Measurements from ENCODE around the gene NOSTRIN. TPM values are rescaled to one million over a fixed set of nuclear protein-coding genes. Genes with fewer than 3 reads are reported as not detected.
"Not testable (repeated sequence)": the region's sequence is repeated elsewhere in the genome, so short reads cannot be mapped to it uniquely, and the experiment has no call there.

NOSTRIN gene
- total RNA-seq, 1 donor from 2014 or later, result 62.1 TPM

DNA sequence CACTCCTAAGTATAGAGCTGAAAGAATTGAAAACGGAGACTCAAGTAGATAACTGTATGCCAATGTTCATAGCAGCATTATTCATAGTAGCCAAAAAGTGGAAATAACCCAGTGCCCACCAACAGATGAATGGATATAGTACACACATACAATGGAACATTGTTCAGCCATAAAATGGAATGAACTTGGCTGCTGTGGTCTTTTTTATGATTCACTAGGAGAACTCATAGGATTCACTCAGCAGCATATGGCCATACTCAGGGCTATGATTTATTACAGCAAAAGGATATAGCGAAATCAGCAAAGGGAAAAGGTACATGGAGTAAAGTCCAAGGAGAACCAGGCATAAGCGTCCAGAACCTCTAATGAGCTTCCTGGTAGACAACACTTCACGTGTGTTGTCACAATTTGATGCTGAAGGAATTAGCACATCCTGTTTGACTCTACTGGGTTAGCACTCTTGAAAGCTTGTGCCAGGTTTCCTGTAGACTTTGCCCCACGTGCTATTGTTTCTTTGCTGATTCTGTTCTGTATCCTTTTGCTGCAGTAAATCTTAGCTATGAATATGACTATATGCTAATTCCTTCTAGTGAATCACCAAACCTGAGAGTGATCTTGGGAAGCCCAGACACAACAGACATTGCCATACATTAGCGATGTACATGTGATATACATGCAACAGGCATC, 72.1 kb downstream of the NOSTRIN start:
- DNase-seq (ENCODE audit: low spot score), result no peak

GRCh38 chr2:168882163-168882562, 79.7 kb downstream of the NOSTRIN start:
- not testable (repeated sequence) for DNase-seq (ENCODE audit: low spot score)

DNA sequence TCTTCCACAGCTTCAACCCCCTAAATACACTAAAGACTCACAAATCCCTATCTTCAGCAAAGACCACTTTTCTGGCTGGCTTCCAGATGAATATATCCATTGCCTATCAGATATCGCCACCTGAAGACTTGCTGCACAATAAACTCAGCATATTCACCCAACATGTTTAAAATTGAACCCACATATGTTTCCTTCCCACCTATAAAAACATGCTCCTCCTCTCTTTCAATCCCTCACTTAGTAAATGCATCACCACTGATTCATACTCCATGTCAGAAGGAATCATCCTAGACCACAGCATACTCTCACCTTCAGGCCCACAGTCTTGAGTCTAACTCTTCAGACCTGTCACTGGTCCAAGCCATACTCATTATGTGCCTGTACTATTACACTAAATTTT, 82.5 kb downstream of the NOSTRIN start:
- DNase-seq (ENCODE audit: low spot score), result no peak

- no peak for DNase-seq (ENCODE audit: low spot score)
These were observed 87.2 kb downstream of the NOSTRIN start for GRCh38 chr2:168889635-168890005.

DNA sequence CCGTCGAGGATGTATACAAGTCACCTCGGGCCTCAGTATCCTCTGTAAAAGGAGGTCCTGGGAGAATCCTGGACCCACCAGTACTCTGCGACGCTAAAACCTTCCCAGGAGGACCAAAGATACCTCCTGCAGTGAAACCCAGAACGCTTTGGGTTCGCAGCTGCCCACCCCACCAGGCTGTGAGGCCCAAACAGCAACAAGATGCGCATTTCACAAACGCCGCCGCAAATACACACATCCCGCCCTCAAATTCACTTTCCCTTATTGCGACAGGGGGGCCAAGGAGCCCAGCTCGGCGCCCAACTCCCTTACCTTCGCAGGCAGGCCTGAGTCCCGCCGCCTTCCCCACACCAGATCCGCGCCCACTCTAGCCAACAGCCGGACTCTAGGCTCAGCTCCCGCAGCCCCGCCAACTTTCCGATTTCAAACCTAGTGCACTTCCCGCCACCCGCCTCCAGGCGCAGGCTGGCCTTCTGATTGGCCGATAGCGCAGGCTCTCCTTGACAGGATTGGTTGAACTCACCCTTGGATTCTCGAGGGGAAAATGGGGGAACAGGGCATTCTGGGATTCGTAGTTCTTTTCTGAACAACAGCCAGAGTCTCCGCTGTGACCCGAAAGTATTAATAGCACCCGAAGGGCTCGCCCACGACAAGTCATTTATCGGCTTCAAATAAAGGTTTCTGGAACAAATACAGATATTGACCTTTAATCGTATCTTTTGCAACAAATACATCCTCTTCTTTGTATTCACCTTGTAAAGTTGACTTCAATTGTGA, 87.8 kb downstream of the NOSTRIN start, which contains the start of gene SPC25:
TSS of gene SPC25 (minus strand) at position 425 of the 777 bp plus-strand sequence. CDS start 911 bp downstream, outside the sequence.
- DNase-seq (ENCODE audit: low spot score), result peak; percentile 94

DNA sequence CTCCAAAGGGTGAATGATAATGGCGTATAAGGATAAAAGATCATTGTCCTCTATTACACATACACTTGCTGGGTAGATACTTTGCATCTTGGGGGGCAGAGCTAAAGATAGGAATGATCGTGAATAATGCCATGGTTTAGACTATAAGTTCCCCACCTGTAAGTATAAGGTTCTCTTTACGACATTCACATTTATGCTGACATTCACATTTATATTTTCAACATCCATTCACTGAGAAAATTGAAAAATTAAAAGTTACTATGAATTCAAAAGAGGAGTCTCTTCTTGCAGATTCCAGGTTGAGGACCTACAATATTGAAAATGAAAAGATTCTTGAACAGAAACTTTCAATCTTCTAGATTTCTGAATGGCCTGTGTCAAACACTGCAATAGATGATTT, 89.9 kb downstream of the NOSTRIN start:
- DNase-seq (ENCODE audit: low spot score), result no peak

DNA sequence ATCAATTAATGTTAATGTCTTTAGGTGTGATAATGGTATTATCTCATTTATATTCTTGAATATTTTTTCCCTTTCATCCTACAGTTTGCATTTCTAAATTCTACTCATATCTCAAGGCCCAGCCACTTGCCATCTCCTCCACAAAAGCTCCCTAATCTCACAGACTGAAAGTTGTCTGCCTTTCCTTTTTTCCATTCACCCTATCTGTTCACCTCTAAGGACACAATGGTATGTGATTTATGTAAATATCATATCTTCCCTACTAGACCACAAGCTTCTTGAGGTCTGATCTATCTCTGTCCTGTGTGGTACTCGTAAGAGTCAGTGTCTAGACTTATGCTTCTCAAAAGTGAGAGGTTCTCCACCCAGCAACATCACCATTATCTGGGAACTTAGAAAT, 91.7 kb downstream of the NOSTRIN start:
- DNase-seq (ENCODE audit: low spot score), result no peak

DNA sequence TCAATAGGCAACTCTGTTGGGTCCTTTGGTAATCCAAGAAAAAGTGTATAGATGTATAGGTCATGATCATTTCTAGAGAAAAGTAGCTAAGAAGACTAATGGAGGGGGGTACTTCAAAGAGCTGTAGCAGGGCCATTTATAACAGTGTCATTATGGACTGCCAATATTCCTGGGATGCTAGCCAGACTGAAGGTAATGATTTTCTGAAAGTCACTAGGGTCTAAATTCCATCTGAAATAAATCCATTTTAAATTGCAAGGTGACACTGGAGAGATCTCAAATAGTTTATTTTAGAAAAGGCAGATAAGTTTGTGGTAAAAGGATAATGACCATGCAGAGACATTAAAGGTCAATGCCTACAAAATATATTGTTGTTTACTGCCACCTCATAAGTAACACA, 92.3 kb downstream of the NOSTRIN start:
- DNase-seq (ENCODE audit: low spot score), result no peak

GRCh38 chr2:168895771-168896170, 93.3 kb downstream of the NOSTRIN start:
- DNase-seq (ENCODE audit: low spot score), result no peak

GRCh38 chr2:168896783-168897182, 94.3 kb downstream of the NOSTRIN start:
- DNase-seq (ENCODE audit: low spot score), result no peak

- no peak for DNase-seq (ENCODE audit: low spot score)
These were observed 95.0 kb downstream of the NOSTRIN start for GRCh38 chr2:168897449-168897848.

- no peak for DNase-seq (ENCODE audit: low spot score)
These were observed 98.6 kb downstream of the NOSTRIN start, which contains the start of gene G6PC2 for GRCh38 chr2:168901003-168901402. TSS of gene G6PC2 (plus strand) at chr2:168901291. CDS start at chr2:168901332, 41 bp downstream.

- DNase-seq (ENCODE audit: low spot score), result no peak
These were observed 101.5 kb downstream of the NOSTRIN start for GRCh38 chr2:168903888-168904287.

DNA sequence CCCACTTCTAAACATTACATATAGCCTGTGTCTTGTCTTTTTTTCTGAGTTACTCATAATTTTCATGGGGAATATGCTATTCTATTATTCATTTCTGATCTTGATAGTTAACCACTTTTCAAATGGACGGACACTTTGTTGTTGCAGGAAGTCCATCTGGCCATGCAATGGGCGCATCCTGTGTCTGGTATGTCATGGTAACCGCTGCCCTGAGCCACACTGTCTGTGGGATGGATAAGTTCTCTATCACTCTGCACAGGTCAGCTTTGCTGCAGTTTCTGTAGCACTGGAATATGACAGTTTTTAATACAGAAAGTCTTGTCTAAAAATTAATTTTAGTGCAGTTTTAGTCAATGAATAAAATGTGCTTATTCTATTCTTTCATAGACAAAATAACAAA, 101.9 kb downstream of the NOSTRIN start:
- no peak for DNase-seq (ENCODE audit: low spot score)

DNA sequence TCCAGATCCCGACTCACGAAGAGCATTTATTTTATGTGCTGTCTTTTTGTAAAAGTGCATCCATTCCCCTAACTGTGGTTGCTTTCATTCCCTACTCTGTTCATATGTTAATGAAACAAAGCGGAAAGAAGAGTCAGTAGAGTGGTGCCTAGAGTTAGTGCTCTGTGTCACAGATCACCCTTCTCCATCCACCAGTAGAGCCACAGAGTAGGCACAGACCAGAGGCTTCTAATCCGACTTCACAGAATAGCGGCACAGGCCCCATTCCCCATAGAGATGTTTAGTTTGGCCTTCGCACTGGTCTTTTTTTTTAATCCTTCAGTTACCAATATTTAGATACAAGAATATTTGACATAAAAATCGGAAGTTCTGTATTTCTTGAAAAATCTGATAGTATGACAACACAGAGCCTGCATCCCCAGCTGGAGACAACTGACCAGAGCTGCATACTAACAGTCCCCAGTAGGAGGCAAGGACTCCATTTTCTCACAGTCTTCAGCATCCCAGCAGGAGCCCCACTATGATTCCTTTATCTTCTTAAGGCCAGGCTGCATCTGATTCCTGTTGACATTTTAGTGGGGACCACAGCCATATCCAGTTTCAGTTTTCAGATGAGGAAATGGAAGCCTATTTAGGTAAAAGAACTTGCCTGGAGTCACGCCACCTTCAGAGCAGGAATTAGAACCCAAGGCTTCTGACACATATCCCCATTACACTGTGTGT, 105.7 kb downstream of the NOSTRIN start:
- no peak for DNase-seq (ENCODE audit: low spot score)

DNA sequence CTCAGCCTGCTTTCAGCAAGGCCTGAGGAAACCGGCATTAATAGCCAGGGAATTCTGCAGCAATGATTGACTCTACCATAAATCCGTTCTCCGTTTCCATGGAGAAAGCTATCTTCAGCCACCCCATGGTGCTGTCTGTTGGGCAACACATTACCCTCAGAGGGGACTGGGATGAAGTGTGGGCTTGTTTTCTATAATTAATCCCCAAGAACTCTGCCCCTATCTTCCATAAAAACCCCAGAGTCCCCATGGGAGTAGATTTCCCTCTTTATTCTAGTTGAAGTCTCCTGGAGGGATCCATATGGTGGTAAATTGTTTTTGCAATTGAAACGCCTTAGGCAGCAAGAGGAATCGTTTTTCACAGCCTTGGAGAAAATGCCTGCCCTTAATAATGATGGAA, 107.9 kb downstream of the NOSTRIN start:
- no peak for DNase-seq (ENCODE audit: low spot score)

DNA sequence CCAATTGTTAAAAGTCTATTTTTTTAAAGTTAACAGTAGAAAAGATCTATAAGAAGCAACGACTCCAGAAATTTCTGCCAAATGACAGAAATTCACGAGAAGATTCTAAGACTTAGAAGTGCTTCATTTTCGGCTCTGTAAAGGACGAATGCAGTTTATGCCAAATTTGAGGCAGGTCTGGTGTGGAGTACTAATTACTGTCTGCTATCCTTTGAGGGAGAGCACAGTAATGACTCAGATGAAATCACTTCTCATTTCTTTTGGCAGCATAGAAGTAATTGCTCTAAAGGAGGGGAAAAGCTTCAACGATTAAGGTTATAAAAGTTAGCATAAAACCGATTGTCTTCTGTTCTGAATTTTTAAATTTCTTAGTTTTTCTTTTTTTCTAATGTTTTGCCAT, 110.0 kb downstream of the NOSTRIN start:
- DNase-seq (ENCODE audit: low spot score), result no peak

DNA sequence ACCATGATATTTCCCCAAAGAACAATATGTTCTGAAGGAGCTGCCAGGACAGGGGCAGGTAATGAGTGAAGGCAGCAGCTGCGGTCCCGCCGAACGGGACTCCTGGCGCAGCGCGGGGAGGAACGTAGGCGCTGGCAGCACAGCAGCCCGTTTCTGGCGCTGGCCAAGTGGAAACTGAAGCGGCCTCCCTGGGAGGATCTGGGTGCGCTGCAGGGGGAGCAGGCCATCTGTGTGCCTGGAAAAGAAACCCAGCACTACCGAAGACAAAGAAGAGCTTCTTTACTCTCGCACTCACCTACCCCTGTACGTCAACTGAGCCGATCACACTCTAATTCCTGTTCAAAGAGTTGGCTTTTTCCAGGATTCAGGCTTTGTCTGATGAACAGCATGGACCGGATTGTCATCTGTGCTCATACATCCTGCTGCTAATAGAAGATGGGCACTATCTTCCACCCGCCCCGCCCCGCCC, 110.5 kb downstream of the NOSTRIN start:
- DNase-seq (ENCODE audit: low spot score), result no peak

- DNase-seq (ENCODE audit: low spot score), result no peak
These were observed 111.1 kb downstream of the NOSTRIN start for GRCh38 chr2:168913495-168913894.
